Epithelial cell of esophagus (primary cell): ENCODE data around the gene NUBPL.
A peak's percentile ranks its signal among the peaks of the same experiment; 100 is the strongest.

Experiments used
- DNase-seq: peaks from one replicate; pipeline ENCODE4 v3.0.0; 2010; ENCODE audit warnings: low read depth
- H3K4me3 ChIP-seq: 2 replicates; pipeline ENCODE4 v1.5.1; 2011; ENCODE audit warnings: mild to moderate bottlenecking, low read length, control low read depth
- TF ChIP-seq, protein P1 (sequence below): IDR thresholded peaks from 2 replicates; pipeline ENCODE4 v1.5.1; 2011; ENCODE audit warnings: low read depth, mild to moderate bottlenecking, low read length, control low read depth, inconsistent platforms; ENCODE audit not compliant: insufficient read depth; ENCODE audit errors: missing control alignments

Gene NUBPL

GRCh38 chr14:31819281-31819680 is 258.1 kb downstream of the NUBPL start:
- no peak for DNase-seq
- TF ChIP-seq, protein P1, sequence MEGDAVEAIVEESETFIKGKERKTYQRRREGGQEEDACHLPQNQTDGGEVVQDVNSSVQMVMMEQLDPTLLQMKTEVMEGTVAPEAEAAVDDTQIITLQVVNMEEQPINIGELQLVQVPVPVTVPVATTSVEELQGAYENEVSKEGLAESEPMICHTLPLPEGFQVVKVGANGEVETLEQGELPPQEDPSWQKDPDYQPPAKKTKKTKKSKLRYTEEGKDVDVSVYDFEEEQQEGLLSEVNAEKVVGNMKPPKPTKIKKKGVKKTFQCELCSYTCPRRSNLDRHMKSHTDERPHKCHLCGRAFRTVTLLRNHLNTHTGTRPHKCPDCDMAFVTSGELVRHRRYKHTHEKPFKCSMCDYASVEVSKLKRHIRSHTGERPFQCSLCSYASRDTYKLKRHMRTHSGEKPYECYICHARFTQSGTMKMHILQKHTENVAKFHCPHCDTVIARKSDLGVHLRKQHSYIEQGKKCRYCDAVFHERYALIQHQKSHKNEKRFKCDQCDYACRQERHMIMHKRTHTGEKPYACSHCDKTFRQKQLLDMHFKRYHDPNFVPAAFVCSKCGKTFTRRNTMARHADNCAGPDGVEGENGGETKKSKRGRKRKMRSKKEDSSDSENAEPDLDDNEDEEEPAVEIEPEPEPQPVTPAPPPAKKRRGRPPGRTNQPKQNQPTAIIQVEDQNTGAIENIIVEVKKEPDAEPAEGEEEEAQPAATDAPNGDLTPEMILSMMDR, result no peak
- no peak overlapping the region for H3K4me3 ChIP-seq

- no peak for DNase-seq
- TF ChIP-seq, protein P1, result no peak
- H3K4me3 ChIP-seq, result no peak overlapping the region
Measured at GRCh38 chr14:31825459-31825858, 264.3 kb downstream of the NUBPL start.

DNA sequence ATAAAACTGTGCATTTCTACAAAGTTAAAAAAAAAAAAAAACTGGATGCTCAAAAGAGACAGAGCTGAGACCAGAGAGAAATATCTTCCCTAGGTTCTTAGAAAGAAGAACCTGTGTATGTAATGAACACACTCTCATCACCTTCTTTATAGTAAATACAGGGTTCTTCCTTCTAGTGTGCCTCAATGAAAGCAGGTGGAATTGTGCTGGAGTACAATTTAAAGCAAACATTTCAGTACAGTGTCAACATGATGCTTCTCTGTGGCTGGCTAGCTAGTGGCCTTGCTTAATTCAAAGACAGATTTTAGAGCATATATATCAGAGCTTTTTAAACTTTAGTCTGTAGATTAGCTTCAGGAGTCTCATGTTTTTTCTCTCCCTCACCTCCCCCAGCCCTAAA is 266.1 kb downstream of the NUBPL start:
- no peak for DNase-seq
- TF ChIP-seq, protein P1, result no peak
- H3K4me3 ChIP-seq, result no peak overlapping the region

DNA sequence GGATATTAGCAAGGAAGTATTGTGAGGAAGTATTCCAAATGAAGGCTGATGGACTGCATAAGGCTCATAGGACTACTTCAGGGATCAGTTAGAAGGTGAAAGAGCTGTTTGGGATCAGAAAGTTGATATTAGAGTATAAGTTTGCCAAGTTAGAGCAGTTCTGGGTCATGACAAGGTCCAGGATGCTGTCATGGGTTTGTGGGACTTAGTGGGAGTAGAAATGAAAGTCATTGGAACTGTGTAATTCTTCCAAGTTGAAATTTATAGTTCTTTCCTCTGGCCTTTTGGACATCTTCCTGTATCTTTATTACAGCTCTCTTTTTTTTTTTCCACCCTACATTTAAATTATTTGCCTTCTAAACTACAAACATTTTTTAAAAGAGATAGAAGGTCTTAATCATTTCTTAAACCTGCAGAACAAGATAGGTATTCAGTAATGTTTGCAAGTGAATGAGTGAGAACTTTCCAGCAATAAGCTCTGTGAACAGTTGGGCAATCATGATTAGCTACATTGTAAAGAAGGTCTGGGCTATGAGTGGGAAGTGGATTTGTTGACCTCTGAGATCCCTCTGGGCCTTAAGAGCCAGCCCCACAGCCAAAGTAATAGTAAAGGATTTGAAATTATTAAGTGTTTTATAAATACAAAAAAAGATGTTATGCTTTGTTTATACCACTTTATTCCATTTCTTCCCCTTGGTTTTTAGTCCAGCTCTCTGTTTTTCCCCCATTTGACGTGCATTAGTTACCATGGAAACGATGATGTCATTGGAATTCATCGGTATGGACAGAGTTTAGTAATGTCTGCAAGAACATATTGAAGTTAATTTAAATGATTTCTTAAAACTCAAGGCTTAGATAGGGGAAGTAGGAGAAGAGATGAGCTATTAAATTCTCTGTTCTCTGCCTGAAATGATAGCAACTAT is 268.0 kb downstream of the NUBPL start:
- no peak overlapping the region for H3K4me3 ChIP-seq
- TF ChIP-seq, protein P1, result no peak
- DNase-seq, result peak; percentile 67

GRCh38 chr14:31834616-31835015 is 273.4 kb downstream of the NUBPL start:
- DNase-seq, result peak; percentile 42
- H3K4me3 ChIP-seq, result no peak overlapping the region
- TF ChIP-seq, protein P1, result no peak

- peak; percentile 52 for DNase-seq
- H3K4me3 ChIP-seq, result no peak overlapping the region
- TF ChIP-seq, protein P1, result no peak
Measured at GRCh38 chr14:31835049-31835448, 273.8 kb downstream of the NUBPL start.
